ENCODE measurements around the gene MGAT4A.
"Not testable (repeated sequence)": the region's sequence is repeated elsewhere in the genome, so short reads cannot be mapped to it uniquely, and the experiment has no call there.

The MGAT4A gene

GRCh38 chr2:98698896-98699295 lies 32.0 kb downstream of the MGAT4A start:
- DNase-seq: no peak

GRCh38 chr2:98697651-98698337 lies 33.1 kb downstream of the MGAT4A start:
- no peak for DNase-seq

- no peak for DNase-seq
Observed at GRCh38 chr2:98696200-98696599, 34.7 kb downstream of the MGAT4A start.

- DNase-seq: no peak
Observed at GRCh38 chr2:98695255-98695654, 35.7 kb downstream of the MGAT4A start.

- no peak for DNase-seq
Observed at GRCh38 chr2:98693477-98693876, 37.5 kb downstream of the MGAT4A start.

GRCh38 chr2:98692090-98693054 lies 38.6 kb downstream of the MGAT4A start:
- no peak for DNase-seq

GRCh38 chr2:98691303-98691702 lies 39.6 kb downstream of the MGAT4A start:
- peak in 1 of 2 experiments; percentile 7 for DNase-seq

GRCh38 chr2:98685930-98686887 lies 44.7 kb downstream of the MGAT4A start:
- DNase-seq: no peak

GRCh38 chr2:98683728-98684127 lies 47.2 kb downstream of the MGAT4A start:
- DNase-seq: no peak

GRCh38 chr2:98676742-98677141 lies 54.2 kb downstream of the MGAT4A start:
- no peak for DNase-seq

GRCh38 chr2:98674233-98674964 lies 56.5 kb downstream of the MGAT4A start:
- no peak for DNase-seq

GRCh38 chr2:98669675-98670074 lies 61.3 kb downstream of the MGAT4A start:
- DNase-seq: no peak

- DNase-seq: no peak
Observed at GRCh38 chr2:98665677-98666076, 65.3 kb downstream of the MGAT4A start.

GRCh38 chr2:98664323-98664722 lies 66.6 kb downstream of the MGAT4A start:
- DNase-seq: no peak

GRCh38 chr2:98663511-98664090 lies 67.3 kb downstream of the MGAT4A start:
- no peak for DNase-seq

- DNase-seq: not testable (repeated sequence)
Observed at GRCh38 chr2:98659491-98659840, 71.5 kb downstream of the MGAT4A start.

GRCh38 chr2:98658816-98659490 lies 72.0 kb downstream of the MGAT4A start:
- no peak for DNase-seq

GRCh38 chr2:98656800-98657199 lies 74.1 kb downstream of the MGAT4A start:
- DNase-seq: no peak

GRCh38 chr2:98654699-98655495 lies 76.0 kb downstream of the MGAT4A start:
- no peak for DNase-seq

GRCh38 chr2:98650998-98651397 lies 79.9 kb downstream of the MGAT4A start:
- no peak for DNase-seq
